Epithelial cell of esophagus (primary cell): ENCODE results near the gene FIGNL1.

ENCODE experiments used
- DNase-seq: peaks from one replicate; pipeline ENCODE4 v3.0.0; 2010; ENCODE audit warnings: low read depth
- H3K4me3 ChIP-seq: 2 replicates; pipeline ENCODE4 v1.5.1; 2011; ENCODE audit warnings: mild to moderate bottlenecking, low read length, control low read depth
- TF ChIP-seq, protein P1 (sequence below): IDR thresholded peaks from 2 replicates; pipeline ENCODE4 v1.5.1; 2011; ENCODE audit warnings: low read depth, mild to moderate bottlenecking, low read length, control low read depth, inconsistent platforms; ENCODE audit not compliant: insufficient read depth; ENCODE audit errors: missing control alignments

The FIGNL1 gene, protein sequence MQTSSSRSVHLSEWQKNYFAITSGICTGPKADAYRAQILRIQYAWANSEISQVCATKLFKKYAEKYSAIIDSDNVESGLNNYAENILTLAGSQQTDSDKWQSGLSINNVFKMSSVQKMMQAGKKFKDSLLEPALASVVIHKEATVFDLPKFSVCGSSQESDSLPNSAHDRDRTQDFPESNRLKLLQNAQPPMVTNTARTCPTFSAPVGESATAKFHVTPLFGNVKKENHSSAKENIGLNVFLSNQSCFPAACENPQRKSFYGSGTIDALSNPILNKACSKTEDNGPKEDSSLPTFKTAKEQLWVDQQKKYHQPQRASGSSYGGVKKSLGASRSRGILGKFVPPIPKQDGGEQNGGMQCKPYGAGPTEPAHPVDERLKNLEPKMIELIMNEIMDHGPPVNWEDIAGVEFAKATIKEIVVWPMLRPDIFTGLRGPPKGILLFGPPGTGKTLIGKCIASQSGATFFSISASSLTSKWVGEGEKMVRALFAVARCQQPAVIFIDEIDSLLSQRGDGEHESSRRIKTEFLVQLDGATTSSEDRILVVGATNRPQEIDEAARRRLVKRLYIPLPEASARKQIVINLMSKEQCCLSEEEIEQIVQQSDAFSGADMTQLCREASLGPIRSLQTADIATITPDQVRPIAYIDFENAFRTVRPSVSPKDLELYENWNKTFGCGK

DNA sequence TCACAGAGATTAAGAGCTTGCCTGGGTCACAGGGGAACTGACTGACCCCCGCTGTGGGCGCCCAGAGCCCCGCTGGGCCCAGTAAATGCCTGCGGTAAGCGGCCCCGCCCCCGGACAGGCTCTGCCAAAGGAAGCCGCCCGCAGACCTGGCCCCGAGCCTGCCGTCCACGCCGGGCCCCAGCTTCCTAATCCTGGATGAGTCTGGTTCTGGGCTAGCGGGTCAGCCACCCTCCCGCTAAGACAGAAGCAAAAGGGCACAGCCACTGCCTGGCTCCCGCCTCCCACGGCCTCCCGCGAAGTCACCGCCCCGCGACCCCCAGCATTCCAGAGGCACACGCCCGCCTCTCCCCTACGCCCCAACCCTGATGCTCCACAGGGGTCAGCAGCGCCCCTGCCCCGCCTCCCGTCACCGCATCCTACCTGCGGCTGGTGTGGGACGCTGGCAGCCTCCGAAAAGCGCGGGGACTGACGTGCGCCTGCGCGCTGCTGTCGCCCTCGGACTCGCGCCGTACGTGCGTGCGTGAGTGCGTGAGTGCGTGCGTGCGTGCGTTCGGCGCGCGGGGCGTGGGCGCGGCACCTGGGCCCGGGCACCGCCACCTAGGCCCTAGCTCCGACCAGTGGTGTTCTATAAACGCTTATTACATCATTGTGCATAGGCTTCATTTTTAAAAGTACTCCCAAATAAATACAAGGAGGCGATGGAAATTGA is at the start of gene FIGNL1:
FIGNL1 (minus strand) TSS at position 470 of the 709 bp plus-strand sequence. CDS start 3,063 bp downstream, outside the sequence.
- peak within 1 kb of the TSS; percentile 73 for H3K4me3 ChIP-seq
- TF ChIP-seq, protein P1, sequence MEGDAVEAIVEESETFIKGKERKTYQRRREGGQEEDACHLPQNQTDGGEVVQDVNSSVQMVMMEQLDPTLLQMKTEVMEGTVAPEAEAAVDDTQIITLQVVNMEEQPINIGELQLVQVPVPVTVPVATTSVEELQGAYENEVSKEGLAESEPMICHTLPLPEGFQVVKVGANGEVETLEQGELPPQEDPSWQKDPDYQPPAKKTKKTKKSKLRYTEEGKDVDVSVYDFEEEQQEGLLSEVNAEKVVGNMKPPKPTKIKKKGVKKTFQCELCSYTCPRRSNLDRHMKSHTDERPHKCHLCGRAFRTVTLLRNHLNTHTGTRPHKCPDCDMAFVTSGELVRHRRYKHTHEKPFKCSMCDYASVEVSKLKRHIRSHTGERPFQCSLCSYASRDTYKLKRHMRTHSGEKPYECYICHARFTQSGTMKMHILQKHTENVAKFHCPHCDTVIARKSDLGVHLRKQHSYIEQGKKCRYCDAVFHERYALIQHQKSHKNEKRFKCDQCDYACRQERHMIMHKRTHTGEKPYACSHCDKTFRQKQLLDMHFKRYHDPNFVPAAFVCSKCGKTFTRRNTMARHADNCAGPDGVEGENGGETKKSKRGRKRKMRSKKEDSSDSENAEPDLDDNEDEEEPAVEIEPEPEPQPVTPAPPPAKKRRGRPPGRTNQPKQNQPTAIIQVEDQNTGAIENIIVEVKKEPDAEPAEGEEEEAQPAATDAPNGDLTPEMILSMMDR, result no peak
- DNase-seq, result peak; percentile 79

DNA sequence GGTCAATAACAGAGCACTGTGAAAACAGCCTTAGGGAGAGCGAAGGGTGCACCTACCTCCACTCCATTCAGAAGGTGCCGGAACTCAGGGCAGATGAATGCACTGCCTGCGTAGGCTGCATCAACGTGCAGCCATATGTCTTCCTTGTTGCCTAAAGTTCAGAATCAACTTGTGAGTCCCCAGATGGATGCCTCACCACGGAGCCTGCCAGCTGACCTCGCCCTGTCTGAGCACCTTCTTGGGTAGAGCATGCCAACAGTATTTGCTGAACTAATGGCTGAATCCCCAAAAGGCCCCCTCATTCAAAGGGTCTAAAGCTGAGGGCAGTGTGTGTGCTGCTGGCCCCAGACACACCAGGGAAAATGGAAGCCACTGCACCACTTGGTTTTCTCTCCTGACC is 48.9 kb upstream of the FIGNL1 start:
- H3K4me3 ChIP-seq, result no peak overlapping the region
- no peak for DNase-seq
- TF ChIP-seq, protein P1, result no peak

DNA sequence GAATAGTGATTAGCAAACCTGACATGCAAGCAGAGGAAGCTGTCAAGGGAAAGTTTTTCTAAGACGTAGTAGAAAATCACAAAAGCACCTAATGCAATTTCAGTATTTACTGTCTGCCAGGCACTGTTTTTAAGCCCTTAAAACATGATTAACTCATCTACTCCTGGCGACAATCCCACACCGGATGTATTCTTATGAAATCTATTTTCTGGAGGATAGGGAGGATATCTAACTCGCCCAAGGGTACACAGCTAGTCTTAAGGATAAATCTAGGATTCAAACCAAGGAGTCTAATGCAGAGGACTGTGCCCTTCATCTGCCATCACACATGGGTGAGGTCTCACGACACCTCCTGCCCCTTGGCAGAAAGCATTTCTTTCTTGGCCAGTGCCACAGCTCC is 47.8 kb upstream of the FIGNL1 start:
- no peak overlapping the region for H3K4me3 ChIP-seq
- DNase-seq, result peak; percentile 52
- TF ChIP-seq, protein P1, result no peak

DNA sequence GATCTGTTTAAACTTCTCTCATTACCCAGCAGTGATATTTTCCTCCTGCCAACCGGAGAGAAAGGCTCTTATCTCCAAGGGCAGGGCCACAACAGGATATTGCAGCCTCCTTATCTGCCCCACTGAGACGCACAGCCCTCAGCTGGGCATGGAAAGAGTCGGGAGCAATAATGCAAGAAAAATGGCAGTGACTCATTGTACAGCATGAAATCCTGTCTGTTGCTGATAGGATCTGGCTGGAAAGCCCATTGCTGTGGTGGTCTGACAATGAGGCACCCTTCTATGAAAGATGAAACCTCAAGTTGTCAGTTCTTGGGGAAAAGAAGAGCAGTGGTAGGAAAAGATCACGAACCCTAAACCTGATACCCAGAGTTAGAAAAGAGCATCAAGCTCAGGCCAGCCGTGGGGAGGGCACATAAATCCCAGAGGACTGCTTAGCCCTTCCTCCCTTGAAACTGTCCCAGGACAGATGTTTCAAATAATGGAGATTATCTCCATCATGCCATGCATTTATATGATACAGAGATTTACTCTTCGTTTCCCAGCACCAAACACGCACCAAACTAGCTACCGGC is 47.0 kb upstream of the FIGNL1 start:
- TF ChIP-seq, protein P1, result no peak
- DNase-seq, result no peak
- no peak overlapping the region for H3K4me3 ChIP-seq

DNA sequence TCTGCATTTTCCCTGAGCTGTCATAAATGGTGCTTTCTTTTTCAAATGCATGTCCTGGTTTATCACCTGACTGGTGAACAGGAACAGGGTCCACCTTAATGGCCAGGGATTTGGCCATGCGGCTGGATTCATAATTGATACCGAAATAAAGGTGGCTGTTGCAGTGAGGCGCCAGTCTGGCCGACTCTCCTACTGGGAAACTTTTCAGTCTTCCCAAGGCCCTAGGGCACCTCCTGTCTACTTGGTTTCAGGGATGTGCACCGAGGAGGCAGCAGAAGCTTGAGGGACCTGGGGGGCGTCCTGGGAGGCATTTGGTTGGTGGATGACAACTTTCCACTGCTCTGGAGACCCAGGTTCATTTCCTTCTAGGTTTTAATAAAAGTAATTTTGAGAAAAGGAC is 46.4 kb upstream of the FIGNL1 start:
- DNase-seq, result no peak
- TF ChIP-seq, protein P1, result no peak
- no peak overlapping the region for H3K4me3 ChIP-seq

DNA sequence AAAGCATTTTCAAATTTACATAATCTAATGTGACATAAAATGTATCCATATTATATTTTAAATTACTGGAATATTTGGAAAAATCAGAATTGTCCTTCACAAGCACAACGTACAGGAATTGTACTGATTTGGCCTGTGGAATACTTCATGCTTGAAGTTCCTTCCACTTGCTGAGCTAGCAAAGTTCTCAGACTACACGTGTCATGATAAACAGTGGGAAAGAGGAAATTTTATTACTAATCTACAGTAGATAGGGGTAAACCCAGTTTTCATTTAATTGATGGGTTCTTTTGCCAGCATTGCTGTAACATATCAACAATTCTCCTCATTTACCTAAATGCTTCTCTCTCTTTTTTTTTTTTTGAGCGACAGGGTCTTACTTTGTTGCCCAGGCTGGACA is 45.6 kb upstream of the FIGNL1 start:
- H3K4me3 ChIP-seq, result no peak overlapping the region
- DNase-seq, result no peak
- TF ChIP-seq, protein P1, result no peak
